ENCODE measurements around the gene ARL6IP5.

ARL6IP5 gene

GRCh38 chr3:69085833-69086722 is 1.3 kb downstream of the ARL6IP5 start:
- DNase-seq (ENCODE audit: low spot score): peak; percentile 65

GRCh38 chr3:69087030-69087791 is 2.5 kb downstream of the ARL6IP5 start:
- no peak for DNase-seq (ENCODE audit: low spot score)

GRCh38 chr3:69088063-69088462 is 3.3 kb downstream of the ARL6IP5 start:
- peak; percentile 26 for DNase-seq (ENCODE audit: low spot score)

- peak; percentile 67 for DNase-seq (ENCODE audit: low spot score)
Measured at GRCh38 chr3:69090021-69090420, 5.3 kb downstream of the ARL6IP5 start.

GRCh38 chr3:69091389-69092029 is 6.8 kb downstream of the ARL6IP5 start:
- DNase-seq (ENCODE audit: low spot score): no peak

- DNase-seq (ENCODE audit: low spot score): no peak
Measured at GRCh38 chr3:69092030-69092516, 7.3 kb downstream of the ARL6IP5 start.

GRCh38 chr3:69094467-69095205 is 9.9 kb downstream of the ARL6IP5 start:
- DNase-seq (ENCODE audit: low spot score): peak; percentile 63

GRCh38 chr3:69095636-69096035 is 10.9 kb downstream of the ARL6IP5 start:
- DNase-seq (ENCODE audit: low spot score): no peak

GRCh38 chr3:69096299-69096698 is 11.6 kb downstream of the ARL6IP5 start:
- no peak for DNase-seq (ENCODE audit: low spot score)

GRCh38 chr3:69097407-69098086 is 12.8 kb downstream of the ARL6IP5 start:
- no peak for DNase-seq (ENCODE audit: low spot score)

GRCh38 chr3:69099576-69099975 is 14.8 kb downstream of the ARL6IP5 start:
- DNase-seq (ENCODE audit: low spot score): no peak

GRCh38 chr3:69102384-69102783 is 17.6 kb downstream of the ARL6IP5 start:
- DNase-seq (ENCODE audit: low spot score): no peak

- no peak for DNase-seq (ENCODE audit: low spot score)
Measured at GRCh38 chr3:69103123-69103522, 18.4 kb downstream of the ARL6IP5 start.

GRCh38 chr3:69104586-69104985 is 19.8 kb downstream of the ARL6IP5 start:
- no peak for DNase-seq (ENCODE audit: low spot score)

- no peak for DNase-seq (ENCODE audit: low spot score)
Measured at GRCh38 chr3:69105320-69105719, 20.6 kb downstream of the ARL6IP5 start.

GRCh38 chr3:69107841-69108240 is 23.1 kb downstream of the ARL6IP5 start:
- no peak for DNase-seq (ENCODE audit: low spot score)

GRCh38 chr3:69108811-69109210 is 24.1 kb downstream of the ARL6IP5 start:
- no peak for DNase-seq (ENCODE audit: low spot score)

- no peak for DNase-seq (ENCODE audit: low spot score)
Measured at GRCh38 chr3:69110941-69111546, 26.3 kb downstream of the ARL6IP5 start.

GRCh38 chr3:69113536-69113935 is 28.8 kb downstream of the ARL6IP5 start:
- no peak for DNase-seq (ENCODE audit: low spot score)

- no peak for DNase-seq (ENCODE audit: low spot score)
Measured at GRCh38 chr3:69115731-69116130, 31.0 kb downstream of the ARL6IP5 start.

GRCh38 chr3:69116162-69116561 is 31.4 kb downstream of the ARL6IP5 start:
- no peak for DNase-seq (ENCODE audit: low spot score)

Measured in AG08395 (cell line).